HepG2 (cell line): Measurements from ENCODE around the gene SHISA4. TPM values are rescaled to one million over a fixed set of nuclear protein-coding genes. Genes with fewer than 3 reads are reported as not detected.

ENCODE experiments used
- ATAC-seq: fragments of 200-7000 bp; cut with Tn5 transposase; 3 replicates; pipeline ENCODE4 v1.9.1; 2020; ENCODE audit warnings: mild to moderate bottlenecking, moderate library complexity
- BruUV-seq: library from RNA; stranded (reverse); fragments of 400-500 nt; replicated peaks from 2 replicates; lab custom pipeline; 2021; lab: Mats Ljungman, UMichigan
- CTCF ChIA-PET: fragments of 300-600 bp; formaldehyde crosslinking; extraction: SDS; loops from one replicate; lab custom pipeline; 2021; ENCODE audit warnings: low total read pairs, inconsistent platforms, low intra/inter-chr PET ratio; lab: Yijun Ruan, JAX
- POLR2A ChIA-PET: fragments of 350-600 bp; sonication (Branson Sonifier 250); formaldehyde crosslinking; loops from one replicate; lab custom pipeline; 2020; ENCODE audit warnings: antibody characterized with exemption, inconsistent platforms; lab: Yijun Ruan, JAX
- DNase-seq: peaks from one replicate; pipeline ENCODE4 v3.0.0-alpha.2; 2015; ENCODE audit warnings: low spot score
- FAIRE-seq: peaks from 3 replicates; lab custom pipeline; 2011; peaks lifted over from hg19 to GRCh38; lab: Jason Lieb, UNC
- H2AFZ ChIP-seq: one replicate; pipeline ENCODE4 v1.6.1; 2011; ENCODE audit warnings: low read length, inconsistent platforms
- H3K27ac ChIP-seq: fragments of 300-600 bp; 3 replicates; pipeline ENCODE4 v1.8.0; 2011; ENCODE audit warnings: mixed run types, mild to moderate bottlenecking, mixed read lengths, low read length, inconsistent platforms; ENCODE audit not compliant: insufficient read depth; ENCODE audit errors: extremely low read length
- H3K27me3 ChIP-seq, 2 experiments: fragments of 200-600 bp in 1 of 2; 2 replicates in 1 of 2; 3 replicates in 1 of 2; pipeline versions ENCODE4 v1.6.0 to v1.8.0; 2011; ENCODE audit warnings: low read length in 2 of 2, mild to moderate bottlenecking in 2 of 2, moderate library complexity in 2 of 2, inconsistent platforms in 1 of 2; ENCODE audit not compliant: insufficient read depth in 2 of 2, control insufficient read depth in 1 of 2
- H3K36me3 ChIP-seq, 2 experiments: fragments of 200-600 bp in 1 of 2; replicated peaks in 1 of 2; 2 replicates in 1 of 2; 3 replicates in 1 of 2; pipeline versions ENCODE4 v1.5.1 to v1.8.0; 2011; ENCODE audit warnings: low read length in 2 of 2, inconsistent platforms in 1 of 2; ENCODE audit not compliant: insufficient read depth in 2 of 2, control insufficient read depth in 1 of 2
- H3K4me1 ChIP-seq: 2 replicates; pipeline ENCODE4 v1.5.1; 2012; ENCODE audit warnings: low read length, inconsistent platforms; ENCODE audit not compliant: insufficient read depth
- H3K4me2 ChIP-seq: 2 replicates; pipeline ENCODE4 v1.6.0; 2011; ENCODE audit warnings: low read depth, low read length, inconsistent platforms
- H3K4me3 ChIP-seq, 3 experiments: fragments of 200-600 bp in 1 of 3; sonication (generic), shearing (Covaris generic) in 1 of 3; replicated peaks in 1 of 3; 2 replicates each; pipeline ENCODE4 v1.5.1; 2011 to 2016; ENCODE audit warnings: low read length in 3 of 3, inconsistent platforms in 2 of 3, low read depth in 2 of 3, mild to moderate bottlenecking in 2 of 3, control low read depth in 1 of 3, mixed read lengths in 1 of 3; ENCODE audit not compliant: insufficient read depth in 1 of 3
- H3K79me2 ChIP-seq: one replicate; pipeline ENCODE4 v1.6.1; 2011; ENCODE audit warnings: low read length, inconsistent platforms; ENCODE audit not compliant: insufficient read depth
- H3K9ac ChIP-seq: 2 replicates; pipeline ENCODE4 v1.6.0; 2011; ENCODE audit warnings: mild to moderate bottlenecking, low read depth, low read length, inconsistent platforms; ENCODE audit not compliant: insufficient read depth
- H3K9me3 ChIP-seq: 2 replicates; pipeline ENCODE4 v1.5.1; 2012; ENCODE audit warnings: mild to moderate bottlenecking, low read length
- H4K20me1 ChIP-seq: 2 replicates; pipeline ENCODE4 v1.6.0; 2011; ENCODE audit warnings: inconsistent platforms, mild to moderate bottlenecking, low read length, moderate library complexity; ENCODE audit not compliant: insufficient read depth
- ATF7-NPFF ChIP-seq: sonication (generic); formaldehyde crosslinking; IDR thresholded peaks from 2 replicates; pipeline ENCODE4 v1.8.1; 2023; ENCODE audit warnings: mild to moderate bottlenecking, low read depth, missing genetic modification reagents, moderate library complexity
- CEBPB ChIP-seq: IDR thresholded peaks from 2 replicates; pipeline ENCODE4 v1.6.1; 2011; ENCODE audit warnings: low read depth, low read length, improper control_type of control experiment, borderline replicate concordance
- FOXA3 ChIP-seq: IDR thresholded peaks from 2 replicates; pipeline ENCODE4 v1.6.1; 2016; ENCODE audit warnings: missing genetic modification reagents, missing compliant biosample characterization
- HOXA5 ChIP-seq: sonication (generic); formaldehyde crosslinking; IDR thresholded peaks from 2 replicates; pipeline ENCODE4 v1.4.0; 2020; ENCODE audit warnings: missing genetic modification reagents
- ISL2 ChIP-seq: sonication (generic); formaldehyde crosslinking; IDR thresholded peaks from 2 replicates; pipeline ENCODE4 v1.5.0; 2020; ENCODE audit warnings: missing genetic modification reagents
- KAT2B ChIP-seq: fragments of 150-350 bp; IDR thresholded peaks from 2 replicates; pipeline ENCODE4 v1.6.1; 2014; ENCODE audit warnings: low read depth, low read length, borderline replicate concordance
- NFE2L2 ChIP-seq: fragments of 150-350 bp; IDR thresholded peaks from 2 replicates; pipeline ENCODE4 v1.6.1; 2014; ENCODE audit warnings: low read length
- SAP130 ChIP-seq: IDR thresholded peaks from 2 replicates; pipeline ENCODE4 v1.6.1; 2016; ENCODE audit warnings: low read depth
- SMC3 ChIP-seq: IDR thresholded peaks from 2 replicates; pipeline ENCODE4 v1.6.1; 2011; ENCODE audit warnings: low read length, improper control_type of control experiment
- SOX13 ChIP-seq, 3 experiments: fragments of 450-650 bp in 1 of 3; sonication (generic) in 1 of 3; formaldehyde crosslinking in 1 of 3; IDR thresholded peaks in 2 of 3; conservative IDR thresholded peaks in 1 of 3; 2 replicates each; pipeline versions ENCODE4 v1.5.0 to v1.6.1; 2016 to 2020; ENCODE audit warnings: antibody characterized with exemption in 1 of 3, mild to moderate bottlenecking in 1 of 3, missing compliant biosample characterization in 1 of 3, missing genetic modification reagents in 1 of 3, moderate library complexity in 1 of 3
- SOX6 ChIP-seq, 2 experiments: fragments of 450-650 bp in 1 of 2; sonication (generic) in 1 of 2; formaldehyde crosslinking in 1 of 2; IDR thresholded peaks; 2 replicates each; pipeline versions ENCODE4 v1.4.0 to v1.6.1; 2017 to 2020; ENCODE audit warnings: antibody characterized with exemption in 1 of 2, mild to moderate bottlenecking in 1 of 2, missing genetic modification reagents in 1 of 2
- SRSF1 ChIP-seq: fragments of 200-400 bp; formaldehyde crosslinking; optimal IDR thresholded peaks from 2 replicates; pipeline ENCODE3; 2017; ENCODE audit warnings: mild to moderate bottlenecking, low read depth, low read length, moderate library complexity
- TRIM24 ChIP-seq: sonication (generic); formaldehyde crosslinking; IDR thresholded peaks from 2 replicates; pipeline ENCODE4 v1.8.0; 2022; ENCODE audit warnings: mild to moderate bottlenecking, missing genetic modification reagents
- ZNF225 ChIP-seq: sonication (generic); formaldehyde crosslinking; IDR thresholded peaks from 2 replicates; pipeline ENCODE4 v1.4.0; 2020; ENCODE audit warnings: mild to moderate bottlenecking, missing genetic modification reagents
- ZNF232 ChIP-seq: sonication (generic); formaldehyde crosslinking; IDR thresholded peaks from 2 replicates; pipeline ENCODE4 v1.4.0; 2020; ENCODE audit warnings: missing genetic modification reagents, borderline replicate concordance
- ZNF569 ChIP-seq: sonication (generic); formaldehyde crosslinking; IDR thresholded peaks from 2 replicates; pipeline ENCODE4 v1.5.0; 2020; ENCODE audit warnings: mild to moderate bottlenecking, missing genetic modification reagents, moderate library complexity, borderline replicate concordance
- ZNF879 ChIP-seq: sonication (generic); formaldehyde crosslinking; IDR thresholded peaks from 2 replicates; pipeline ENCODE4 v1.8.1; 2023; ENCODE audit warnings: missing genetic modification reagents
- WGBS: methylation state at CpG from one replicate; pipeline ENCODE4 v1.1.6; 2017; ENCODE audit warnings: low lambda C conversion rate; 5-methylcytosine and 5-hydroxymethylcytosine counted together
- in situ Hi-C: cut with HindIII; loops from 2 replicates; pipeline ENCODE4 v1.10.0; 2017; ENCODE audit warnings: low pct_unique_long_range_greater_than_20kb; ENCODE audit not compliant: extremely low pct_ligation_motif_present
- intact Hi-C: fragments of 100-400 bp; cut with micrococcal nuclease; formaldehyde crosslinking; loops from one replicate; pipeline ENCODE4 v1.10.0; 2022; ENCODE audit not compliant: unreplicated experiment
- polyA plus RNA-seq, 8 experiments: library from polyadenylated mRNA; depleted of rRNA in 3 of 8; stranded (reverse) in 7 of 8; unstranded in 1 of 8; fragments of >200 nt; fragmentation: Illumina TruSeq in 4 of 8; extraction: Trizol in 4 of 8; gene quantifications; 2 replicates each; pipeline versions ENCODE4 v1.2.1 to v1.2.3, GENCODE V29; 2011 to 2016; ENCODE audit warnings: low read depth in 4 of 8, missing spikeins in 1 of 8, mixed read lengths in 1 of 8; ENCODE audit not compliant: insufficient read depth in 1 of 8
- total RNA-seq, 5 experiments: library from RNA; depleted of rRNA; stranded (reverse); fragments of >200 nt; fragmentation: Illumina TruSeq; extraction: Trizol; gene quantifications; 2 replicates each; pipeline ENCODE4 v1.2.3, GENCODE V29; 2016; ENCODE audit warnings: low read depth in 1 of 5
- TF ChIP-seq, protein P1 (sequence below): sonication (generic); formaldehyde crosslinking; IDR thresholded peaks from 2 replicates; pipeline ENCODE4 v1.4.0; 2020; ENCODE audit warnings: missing genetic modification reagents, borderline replicate concordance
- TF ChIP-seq, protein P2 (sequence below): sonication (generic); formaldehyde crosslinking; IDR thresholded peaks from 2 replicates; pipeline ENCODE4 v1.4.0; 2020; ENCODE audit warnings: missing genetic modification reagents

Gene SHISA4
- total and polyA plus RNA-seq, 2 of the 13 experiments (the other 11 are each of a cell fraction or from before 2014, with no cell fraction given): 0.51 to 1.0 TPM

DNA sequence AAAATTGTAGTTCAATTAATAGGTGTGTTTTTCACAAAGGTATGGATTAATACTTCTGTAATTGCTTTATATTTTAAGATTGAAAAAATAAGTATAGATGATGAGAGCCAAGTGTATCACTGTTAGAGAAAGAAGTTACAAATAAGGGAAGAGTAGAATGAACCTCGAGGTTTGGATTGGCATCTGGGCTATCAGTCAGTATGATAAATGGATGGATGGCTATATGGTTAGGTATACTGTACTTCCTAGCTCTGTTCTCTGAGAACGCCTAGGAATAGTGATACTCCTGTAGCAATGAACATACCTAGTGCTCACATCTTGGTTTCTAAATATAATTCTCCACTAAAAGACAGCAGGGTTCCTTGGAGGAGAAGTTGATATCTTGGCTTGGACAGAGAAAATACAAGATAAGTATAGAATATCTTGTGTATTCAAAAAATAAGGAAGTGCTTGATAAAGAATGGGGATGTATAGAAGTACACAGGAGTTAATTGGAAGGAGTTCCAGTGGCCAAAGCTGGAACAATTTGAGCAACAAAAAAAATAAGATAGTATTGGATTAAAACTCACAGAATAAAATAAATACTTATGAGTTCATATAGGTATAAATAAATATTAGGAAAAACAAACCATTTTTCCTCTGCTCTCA is 47.3 kb upstream of the SHISA4 start (continued):
- TF ChIP-seq ZNF232 (no peak), KAT2B (no peak), ZNF569 (no peak), ATF7-NPFF (CRISPR knock-in tag) (no peak), SRSF1 (no peak), ZNF225 (CRISPR knock-in tag) (no peak), TRIM24 (no peak)
- TF ChIP-seq, protein P1, sequence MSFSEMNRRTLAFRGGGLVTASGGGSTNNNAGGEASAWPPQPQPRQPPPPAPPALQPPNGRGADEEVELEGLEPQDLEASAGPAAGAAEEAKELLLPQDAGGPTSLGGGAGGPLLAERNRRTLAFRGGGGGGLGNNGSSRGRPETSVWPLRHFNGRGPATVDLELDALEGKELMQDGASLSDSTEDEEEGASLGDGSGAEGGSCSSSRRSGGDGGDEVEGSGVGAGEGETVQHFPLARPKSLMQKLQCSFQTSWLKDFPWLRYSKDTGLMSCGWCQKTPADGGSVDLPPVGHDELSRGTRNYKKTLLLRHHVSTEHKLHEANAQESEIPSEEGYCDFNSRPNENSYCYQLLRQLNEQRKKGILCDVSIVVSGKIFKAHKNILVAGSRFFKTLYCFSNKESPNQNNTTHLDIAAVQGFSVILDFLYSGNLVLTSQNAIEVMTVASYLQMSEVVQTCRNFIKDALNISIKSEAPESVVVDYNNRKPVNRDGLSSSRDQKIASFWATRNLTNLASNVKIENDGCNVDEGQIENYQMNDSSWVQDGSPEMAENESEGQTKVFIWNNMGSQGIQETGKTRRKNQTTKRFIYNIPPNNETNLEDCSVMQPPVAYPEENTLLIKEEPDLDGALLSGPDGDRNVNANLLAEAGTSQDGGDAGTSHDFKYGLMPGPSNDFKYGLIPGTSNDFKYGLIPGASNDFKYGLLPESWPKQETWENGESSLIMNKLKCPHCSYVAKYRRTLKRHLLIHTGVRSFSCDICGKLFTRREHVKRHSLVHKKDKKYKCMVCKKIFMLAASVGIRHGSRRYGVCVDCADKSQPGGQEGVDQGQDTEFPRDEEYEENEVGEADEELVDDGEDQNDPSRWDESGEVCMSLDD (CRISPR knock-in tag): no peak

GRCh38 chr1:201842472-201843027 is 46.1 kb upstream of the SHISA4 start:
- FAIRE-seq (no peak), ATAC-seq (peak; percentile 81), DNase-seq (peak; percentile 54)
- H3K79me2 ChIP-seq: peaks cover 76% of the 10 kb centered on the region
- no peaks in the 10 kb centered on the region for H3K27me3 ChIP-seq
- no peak overlapping the region for H3K4me3 ChIP-seq
- H3K4me1 ChIP-seq: peaks cover 43% of the 10 kb centered on the region
- POLR2A ChIA-PET: interaction anchor here (1.6 kb wide), 1 partner anchor 13 kb away, joined by 10 read pairs; the partner anchor contains the start of gene IPO9
- no peak overlapping the region for H2AFZ ChIP-seq
- CTCF ChIA-PET: no interaction called here
- no TSS peak for BruUV-seq
- H3K36me3 ChIP-seq: peaks cover 2 to 16% of the 10 kb centered on the region in 2 experiments; a peak in 3 of 5 replicates
- in situ Hi-C loops (no loop called here), intact Hi-C loops (no loop called here)
- H4K20me1 ChIP-seq: no peaks in the 10 kb centered on the region; the same call in 1 of the 2 replicates
- no peak overlapping the region for H3K9ac ChIP-seq
- 10% methylated on average over 2 of the region's 2 CpGs for WGBS
- H3K4me2 ChIP-seq: no peak overlapping the region; the same call in 1 of the 2 replicates
- H3K27ac ChIP-seq: peak overlapping the region; percentile 37
- no peaks in the 10 kb centered on the region for H3K9me3 ChIP-seq
- TF ChIP-seq SOX6 (IDR thresholded peaks at IDR 0.05) (no peak), SOX6 (CRISPR knock-in tag; IDR thresholded peaks at IDR 0.05) (peak; percentile 81), NFE2L2 (no peak), ISL2 (CRISPR knock-in tag) (0 out of 2 replicates have a peak, but pooled peaks have one; percentile 30), CEBPB (peak; percentile 80), SMC3 (no peak), HOXA5 (CRISPR knock-in tag) (no peak), SOX13 (IDR thresholded peaks at IDR 0.05) (0 out of 2 replicates have a peak, but pooled peaks have one; percentile 15), SOX13 (CRISPR knock-in tag; conservative IDR thresholded peaks at IDR 0.05 in 1 of 2, IDR thresholded peaks at IDR 0.05 in 1 of 2) (peak in 1 of 2 experiments; percentile 65; a peak in 2 of 4 replicates), SAP130 (CRISPR knock-in tag) (peak; percentile 13; the same call in 1 of the 2 replicates), ZNF879 (CRISPR knock-in tag) (no peak), FOXA3 (CRISPR knock-in tag) (peak; percentile 76)
- TF ChIP-seq, protein P2, sequence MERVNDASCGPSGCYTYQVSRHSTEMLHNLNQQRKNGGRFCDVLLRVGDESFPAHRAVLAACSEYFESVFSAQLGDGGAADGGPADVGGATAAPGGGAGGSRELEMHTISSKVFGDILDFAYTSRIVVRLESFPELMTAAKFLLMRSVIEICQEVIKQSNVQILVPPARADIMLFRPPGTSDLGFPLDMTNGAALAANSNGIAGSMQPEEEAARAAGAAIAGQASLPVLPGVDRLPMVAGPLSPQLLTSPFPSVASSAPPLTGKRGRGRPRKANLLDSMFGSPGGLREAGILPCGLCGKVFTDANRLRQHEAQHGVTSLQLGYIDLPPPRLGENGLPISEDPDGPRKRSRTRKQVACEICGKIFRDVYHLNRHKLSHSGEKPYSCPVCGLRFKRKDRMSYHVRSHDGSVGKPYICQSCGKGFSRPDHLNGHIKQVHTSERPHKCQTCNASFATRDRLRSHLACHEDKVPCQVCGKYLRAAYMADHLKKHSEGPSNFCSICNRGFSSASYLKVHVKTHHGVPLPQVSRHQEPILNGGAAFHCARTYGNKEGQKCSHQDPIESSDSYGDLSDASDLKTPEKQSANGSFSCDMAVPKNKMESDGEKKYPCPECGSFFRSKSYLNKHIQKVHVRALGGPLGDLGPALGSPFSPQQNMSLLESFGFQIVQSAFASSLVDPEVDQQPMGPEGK (CRISPR knock-in tag): no peak
